ENCODE data around the gene NAIF1. TPM values are rescaled to one million over a fixed set of nuclear protein-coding genes. Genes with fewer than 3 reads are reported as not detected.

The NAIF1 gene
- total and polyA plus RNA-seq, 12 donors, result 3.2 to 7.2 (median 5.5) TPM

DNA sequence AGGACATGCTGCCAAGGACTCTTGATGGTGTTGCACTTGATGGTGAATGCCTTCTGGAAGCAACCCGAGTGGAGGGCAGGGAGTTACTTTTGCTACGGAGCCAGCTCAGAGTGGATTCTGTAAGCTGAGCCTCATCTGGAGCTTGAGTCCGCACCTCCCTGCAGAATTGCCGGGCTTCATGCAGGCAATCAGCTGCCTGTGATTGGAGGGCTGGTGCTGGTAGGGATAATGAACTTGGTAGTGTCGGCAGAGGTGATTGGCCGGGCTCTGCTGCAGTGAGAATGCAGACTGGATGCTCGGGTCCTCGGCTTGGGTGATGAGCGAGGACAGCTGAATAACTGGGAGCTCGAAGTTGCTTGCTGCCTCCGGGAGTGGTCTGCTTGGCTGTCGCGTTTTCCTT, 24.0 kb upstream of the NAIF1 start:
- H3K4me3 ChIP-seq, result peak overlapping the region in 5 of 10 donors; percentile 18 to 29 (median 26)
- peaks cover 0 to 7% (median 0%) of the 10 kb centered on the region in 9 donors for H3K36me3 ChIP-seq
- WGBS, 2 donors, result 13 to 31% methylated on average over 13 of the region's 13 CpGs
- DNase-seq (peak; percentile 48 to 69), ATAC-seq (peak in 6 of 8 donors; percentile 2 to 51 (median 14))
- H3K9me3 ChIP-seq, result no peaks in the 10 kb centered on the region
- H3K4me1 ChIP-seq, result peaks cover 14 to 68% (median 46%) of the 10 kb centered on the region in 9 donors
- peak overlapping the region in 1 of 10 donors; percentile 59 for H3K27ac ChIP-seq
- TF ChIP-seq, protein P1, sequence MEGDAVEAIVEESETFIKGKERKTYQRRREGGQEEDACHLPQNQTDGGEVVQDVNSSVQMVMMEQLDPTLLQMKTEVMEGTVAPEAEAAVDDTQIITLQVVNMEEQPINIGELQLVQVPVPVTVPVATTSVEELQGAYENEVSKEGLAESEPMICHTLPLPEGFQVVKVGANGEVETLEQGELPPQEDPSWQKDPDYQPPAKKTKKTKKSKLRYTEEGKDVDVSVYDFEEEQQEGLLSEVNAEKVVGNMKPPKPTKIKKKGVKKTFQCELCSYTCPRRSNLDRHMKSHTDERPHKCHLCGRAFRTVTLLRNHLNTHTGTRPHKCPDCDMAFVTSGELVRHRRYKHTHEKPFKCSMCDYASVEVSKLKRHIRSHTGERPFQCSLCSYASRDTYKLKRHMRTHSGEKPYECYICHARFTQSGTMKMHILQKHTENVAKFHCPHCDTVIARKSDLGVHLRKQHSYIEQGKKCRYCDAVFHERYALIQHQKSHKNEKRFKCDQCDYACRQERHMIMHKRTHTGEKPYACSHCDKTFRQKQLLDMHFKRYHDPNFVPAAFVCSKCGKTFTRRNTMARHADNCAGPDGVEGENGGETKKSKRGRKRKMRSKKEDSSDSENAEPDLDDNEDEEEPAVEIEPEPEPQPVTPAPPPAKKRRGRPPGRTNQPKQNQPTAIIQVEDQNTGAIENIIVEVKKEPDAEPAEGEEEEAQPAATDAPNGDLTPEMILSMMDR (IDR thresholded peaks at IDR 0.05), result no peak
- intact Hi-C loops (cut with DNase I), result no loop called here
- no peaks in the 10 kb centered on the region for H3K27me3 ChIP-seq

DNA sequence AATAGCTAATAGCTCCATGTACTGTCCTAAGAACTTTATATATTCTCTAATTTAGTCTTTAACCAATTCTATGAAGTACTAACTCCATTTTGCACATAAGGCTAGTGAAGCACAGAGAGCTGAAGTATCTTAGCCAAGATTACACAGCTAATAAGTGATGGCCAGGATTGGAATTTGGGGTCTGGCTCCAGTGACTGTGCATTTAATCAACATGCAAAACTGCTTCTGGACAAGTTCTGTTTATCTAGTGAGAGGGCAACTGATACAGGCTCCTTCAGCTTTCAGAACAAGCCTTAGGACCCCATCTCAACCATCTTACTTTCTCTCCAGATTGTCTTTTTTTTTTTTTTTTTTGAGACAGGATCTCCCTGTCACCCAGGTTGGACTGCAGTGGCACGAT, 22.2 kb upstream of the NAIF1 start:
- H3K27me3 ChIP-seq, result no peaks in the 10 kb centered on the region
- no peak overlapping the region for H3K27ac ChIP-seq
- TF ChIP-seq, protein P1 (IDR thresholded peaks at IDR 0.05), result no peak
- DNase-seq (no peak), ATAC-seq (no peak)
- no peaks in the 10 kb centered on the region for H3K9me3 ChIP-seq
- 88 to 100% methylated on average over 1 of the region's 1 CpG for WGBS, 2 donors
- H3K36me3 ChIP-seq, result peaks cover 0 to 15% (median 0%) of the 10 kb centered on the region in 9 donors
- H3K4me3 ChIP-seq, result no peak overlapping the region
- peaks cover 10 to 50% (median 33%) of the 10 kb centered on the region in 9 donors for H3K4me1 ChIP-seq
- intact Hi-C loops (cut with DNase I), result no loop called here

DNA sequence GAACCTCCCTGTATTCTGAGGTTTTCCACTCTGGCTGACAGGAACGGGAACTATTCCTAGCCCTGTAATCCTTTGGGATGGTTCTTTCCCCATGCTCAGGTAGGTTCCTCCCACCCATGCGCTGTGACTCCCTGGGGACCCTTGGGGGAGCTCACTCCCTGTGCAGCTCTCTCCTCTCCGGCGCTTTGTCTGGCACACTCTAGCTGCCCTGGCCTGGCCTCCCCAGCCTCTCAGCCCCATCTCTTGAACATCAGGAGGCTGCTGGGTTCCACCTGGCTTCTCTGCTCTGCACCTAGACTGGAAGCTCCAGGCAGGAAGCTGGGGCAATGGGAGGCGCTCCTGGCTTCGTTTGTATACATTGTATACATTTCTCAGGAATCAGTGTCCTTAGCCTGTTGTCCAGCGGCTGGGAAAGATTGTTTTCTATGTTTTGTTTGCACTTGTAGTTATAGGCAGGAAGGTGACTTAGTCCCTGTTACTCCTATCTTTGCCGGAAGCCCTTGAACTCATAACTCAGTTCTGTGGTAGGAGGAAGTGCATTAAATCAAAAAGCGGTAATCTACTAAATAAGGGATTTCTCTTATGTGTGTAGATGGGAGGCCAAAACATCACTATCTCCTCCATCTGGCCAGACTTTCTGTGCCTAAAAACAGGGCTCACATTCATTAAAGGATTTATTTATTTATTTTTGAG, 21.3 kb upstream of the NAIF1 start:
- WGBS, 2 donors, result 77 to 87% methylated on average over 9 of the region's 9 CpGs
- peaks cover 6 to 45% (median 27%) of the 10 kb centered on the region in 9 donors for H3K4me1 ChIP-seq
- peak overlapping the region in 1 of 10 donors; percentile 15 for H3K27ac ChIP-seq
- no peaks in the 10 kb centered on the region for H3K27me3 ChIP-seq
- ATAC-seq, result no peak
- peaks cover 0 to 15% (median 0%) of the 10 kb centered on the region in 9 donors for H3K36me3 ChIP-seq
- intact Hi-C loops (cut with DNase I), result no loop called here
- H3K9me3 ChIP-seq, result no peaks in the 10 kb centered on the region
- no peak overlapping the region for H3K4me3 ChIP-seq
- TF ChIP-seq, protein P1 (IDR thresholded peaks at IDR 0.05), result no peak
- no peak for DNase-seq

DNA sequence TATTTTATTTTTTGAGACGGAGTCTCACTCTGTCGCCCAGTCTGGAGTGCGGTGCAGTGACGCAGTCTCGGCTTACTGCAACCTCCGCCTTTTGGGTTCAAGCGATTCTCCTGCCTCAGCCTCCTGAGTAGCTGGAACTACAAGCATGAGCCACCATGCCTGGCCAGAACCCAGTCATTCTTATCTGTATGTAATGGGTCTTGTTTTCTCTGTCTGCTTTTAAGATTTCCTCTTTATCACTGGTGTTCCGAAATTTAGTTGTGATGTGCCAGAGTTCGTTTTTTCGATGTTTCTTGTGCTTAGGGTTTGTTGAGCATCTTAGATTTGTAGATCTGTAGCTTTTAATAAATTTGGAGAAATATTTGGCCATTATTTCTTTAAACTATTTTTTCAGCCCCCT, 20.1 kb upstream of the NAIF1 start:
- intact Hi-C loops (cut with DNase I), result no loop called here
- Histone ChIP-seq H3K4me1 (peaks cover 4 to 37% (median 20%) of the 10 kb centered on the region in 9 donors), H3K4me3 (no peak overlapping the region), H3K27ac (no peak overlapping the region), H3K9me3 (no peaks in the 10 kb centered on the region), H3K36me3 (peaks cover 0 to 19% (median 0%) of the 10 kb centered on the region in 9 donors), H3K27me3 (no peaks in the 10 kb centered on the region)
- TF ChIP-seq, protein P1 (IDR thresholded peaks at IDR 0.05), result no peak
- DNase-seq (no peak), ATAC-seq (no peak)
- WGBS, 2 donors, result 76 to 87% methylated on average over 10 of the region's 10 CpGs

Measured in heart right ventricle (tissue), 16 donors.